K562 (cell line): ENCODE measurements around the gene MFAP2. TPM values are rescaled to one million over a fixed set of nuclear protein-coding genes. Genes with fewer than 3 reads are reported as not detected.

ENCODE experiments used
- ATAC-seq: fragments of 200-7000 bp; cut with Tn5 transposase; 3 replicates; pipeline ENCODE4 v1.9.1; 2020; ENCODE audit warnings: moderate library complexity
- Bru-seq: library from RNA; stranded (reverse); fragments of 400-500 nt; gene quantifications from one replicate; lab custom pipeline; 2021; lab: Mats Ljungman, UMichigan
- BruChase-seq, 2 experiments: library from RNA; stranded (reverse); fragments of 400-500 nt; gene quantifications; one replicate each; lab custom pipeline; 2021; lab: Mats Ljungman, UMichigan
- BruUV-seq: library from RNA; stranded (reverse); fragments of 400-500 nt; replicated peaks from 2 replicates; lab custom pipeline; 2021; lab: Mats Ljungman, UMichigan
- CTCF ChIA-PET: fragments of 300-600 bp; formaldehyde crosslinking; extraction: SDS; loops from one replicate; lab custom pipeline; 2021; ENCODE audit warnings: low intra/inter-chr PET ratio; lab: Yijun Ruan, JAX
- POLR2A ChIA-PET: fragments of 300-600, 350-650 bp; sonication (Branson Sonifier 250); formaldehyde crosslinking; extraction: SDS; loops from one replicate; lab custom pipeline; 2021; ENCODE audit warnings: antibody characterized with exemption, inconsistent platforms; lab: Yijun Ruan, JAX
- DNase-seq, 4 experiments: peaks; one replicate each; pipeline versions ENCODE4 v3.0.0 to v3.0.0-alpha.2; 2011 to 2018; ENCODE audit warnings: low spot score in 3 of 4, mixed read lengths in 3 of 4; ENCODE audit errors: extremely low read depth in 1 of 4
- FAIRE-seq: peaks from 2 replicates; lab custom pipeline; 2011; peaks lifted over from hg19 to GRCh38; lab: Jason Lieb, UNC
- H2AFZ ChIP-seq: 2 replicates; pipeline ENCODE4 v1.6.0; 2011; ENCODE audit warnings: low read depth, low read length, control low read depth, inconsistent platforms
- H3K27ac ChIP-seq: fragments of 200-600 bp; 3 replicates; pipeline ENCODE4 v1.8.0; 2011; ENCODE audit warnings: low read depth, mild to moderate bottlenecking, control low read depth, inconsistent platforms, low read length, moderate library complexity, mixed read lengths; ENCODE audit errors: extremely low read depth
- H3K27me3 ChIP-seq, 2 experiments: fragments of 300-600 bp in 1 of 2; 2 replicates in 1 of 2; 3 replicates in 1 of 2; pipeline versions ENCODE4 v1.6.0 to v1.8.0; 2011; ENCODE audit warnings: inconsistent platforms in 2 of 2, low read length in 2 of 2, mild to moderate bottlenecking in 1 of 2, mixed read lengths in 1 of 2, moderate library complexity in 1 of 2; ENCODE audit not compliant: control insufficient read depth in 2 of 2, insufficient read depth in 2 of 2
- H3K36me3 ChIP-seq: fragments of 300-600 bp; 3 replicates; pipeline ENCODE4 v1.8.0; 2011; ENCODE audit warnings: mild to moderate bottlenecking, low read length, inconsistent platforms; ENCODE audit not compliant: control insufficient read depth, insufficient read depth
- H3K4me1 ChIP-seq, 2 experiments: fragments of 200-600 bp in 1 of 2; replicated peaks in 1 of 2; 2 replicates in 1 of 2; 3 replicates in 1 of 2; pipeline versions ENCODE4 v1.5.1 to v1.8.0; 2011; ENCODE audit warnings: inconsistent platforms in 2 of 2, low read length in 2 of 2, mild to moderate bottlenecking in 1 of 2, mixed read lengths in 1 of 2, moderate library complexity in 1 of 2; ENCODE audit not compliant: control insufficient read depth in 2 of 2, insufficient read depth in 2 of 2
- H3K4me2 ChIP-seq: 2 replicates; pipeline ENCODE4 v1.6.1; 2011; ENCODE audit warnings: low read length, control low read depth, inconsistent platforms, mixed read lengths; ENCODE audit not compliant: insufficient read depth
- H3K4me3 ChIP-seq: fragments of 200-600 bp; sonication (generic), shearing (Covaris generic); 2 replicates; pipeline ENCODE4 v1.5.1; 2016; ENCODE audit warnings: control low read depth, inconsistent platforms
- H3K79me2 ChIP-seq: fragments of 200-600 bp; 3 replicates; pipeline ENCODE4 v1.8.0; 2011; ENCODE audit warnings: low read length, inconsistent platforms; ENCODE audit not compliant: control insufficient read depth, insufficient read depth
- H3K9ac ChIP-seq, 2 experiments: 2 replicates each; pipeline versions ENCODE4 v1.6.0 to v1.6.1; 2011; ENCODE audit warnings: low read depth in 2 of 2, low read length in 2 of 2, control low read depth in 1 of 2, inconsistent platforms in 1 of 2, mild to moderate bottlenecking in 1 of 2, mixed read lengths in 1 of 2; ENCODE audit not compliant: insufficient read depth in 1 of 2
- H3K9me1 ChIP-seq: one replicate; pipeline ENCODE4 v1.6.0; 2011; ENCODE audit warnings: inconsistent platforms, mild to moderate bottlenecking, low read length, moderate library complexity; ENCODE audit not compliant: control insufficient read depth, insufficient read depth
- H3K9me3 ChIP-seq: replicated peaks from 2 replicates; pipeline ENCODE4 v1.5.1; 2011; ENCODE audit warnings: low read depth, low read length, inconsistent platforms; ENCODE audit not compliant: control insufficient read depth, insufficient read depth
- H4K20me1 ChIP-seq: replicated peaks from 2 replicates; pipeline ENCODE4 v1.6.1; 2011; ENCODE audit warnings: low read length, inconsistent platforms, mixed read lengths; ENCODE audit not compliant: control insufficient read depth, insufficient read depth
- ETV1 ChIP-seq: fragments of 450-650 bp; conservative IDR thresholded peaks from 2 replicates; pipeline ENCODE4 v1.6.1; 2016; ENCODE audit warnings: missing genetic modification characterization, control low read depth, low read depth, missing compliant biosample characterization
- HNRNPL ChIP-seq: fragments of 200-400 bp; formaldehyde crosslinking; IDR thresholded peaks from 2 replicates; pipeline ENCODE4 v1.6.1; 2017; ENCODE audit warnings: low read depth, mild to moderate bottlenecking, low read length
- HNRNPUL1 ChIP-seq: fragments of 200-400 bp; formaldehyde crosslinking; IDR thresholded peaks from 2 replicates; pipeline ENCODE4 v1.6.1; 2017; ENCODE audit warnings: low read length
- NR2F6 ChIP-seq: fragments of 450-650 bp; formaldehyde crosslinking; IDR thresholded peaks from 2 replicates; pipeline ENCODE4 v1.4.0; 2020; ENCODE audit warnings: mild to moderate bottlenecking
- TAF1 ChIP-seq: IDR thresholded peaks from 2 replicates; pipeline ENCODE4 v1.6.1; 2011; ENCODE audit warnings: mild to moderate bottlenecking, low read length, moderate library complexity; ENCODE audit not compliant: insufficient read depth, control insufficient read depth, severe bottlenecking; ENCODE audit errors: extremely low read depth
- TAF15 ChIP-seq: fragments of 200-400 bp; formaldehyde crosslinking; IDR thresholded peaks from 2 replicates; pipeline ENCODE4 v1.6.1; 2017; ENCODE audit warnings: mild to moderate bottlenecking, low read depth, low read length, moderate library complexity
- ZNF121 ChIP-seq: sonication (generic); formaldehyde crosslinking; conservative IDR thresholded peaks from 2 replicates; pipeline ENCODE4 v1.8.0; 2022; ENCODE audit warnings: missing genetic modification reagents
- ZNF184 ChIP-seq: sonication (generic); formaldehyde crosslinking; IDR thresholded peaks from 2 replicates; pipeline ENCODE4 v1.5.0; 2020; ENCODE audit warnings: missing genetic modification reagents
- ZNF354B ChIP-seq: fragments of 250-450 bp; sonication (Bioruptor Pico); IDR thresholded peaks from 2 replicates; pipeline ENCODE4 v1.4.0; 2020
- WGBS: fragments of 100-300 bp; shearing (Covaris generic); methylation state at CpG from one replicate; pipeline ENCODE4 v1.1.6; 2016; ENCODE audit warnings: low coverage, mixed read lengths; ENCODE audit not compliant: insufficient coverage; ENCODE audit errors: missing lambda C conversion rate; 5-methylcytosine and 5-hydroxymethylcytosine counted together
- in situ Hi-C: fragments of 300-500 bp; cut with MboI; formaldehyde crosslinking; loops from 4 replicates; pipeline ENCODE4 v1.15.0; 2018; ENCODE audit warnings: inconsistent platforms, mixed read lengths
- intact Hi-C: fragments of 100-400 bp; cut with micrococcal nuclease; formaldehyde crosslinking; loops from 2 replicates; pipeline ENCODE4 v1.14.2; 2022
- long read RNA-seq, 3 experiments: library from polyadenylated mRNA in 2 of 3; library from RNA in 1 of 3; unstranded in 2 of 3; stranded (forward) in 1 of 3; transcript quantifications; one replicate each; pipeline ENCODE4 v2.0.0, GENCODE V29; 2019 to 2022
- polyA minus RNA-seq, 3 experiments: library from RNA; depleted of rRNA, polyadenylated mRNA; stranded (reverse); fragments of >200 nt; gene quantifications; 2 replicates each; pipeline ENCODE4 v1.2.3, GENCODE V29; 2011
- polyA plus RNA-seq, 8 experiments: library from polyadenylated mRNA; depleted of rRNA in 4 of 8; stranded (reverse) in 5 of 8; unstranded in 3 of 8; fragments of >200 nt; fragmentation: Nextera tagmentation in 2 of 8; fragmentation: Illumina TruSeq in 1 of 8; extraction: Ambion mirVana in 2 of 8; extraction: Trizol in 1 of 8; gene quantifications; 2 replicates each; pipeline versions ENCODE4 v1.2.1 to v1.2.3, GENCODE V29; 2011 to 2014; ENCODE audit warnings: inconsistent platforms in 1 of 8, missing spikeins in 1 of 8
- total RNA-seq, 7 experiments: library from RNA; depleted of rRNA in 6 of 7; stranded (reverse); fragments of >200 nt in 6 of 7; fragmentation: Illumina TruSeq in 2 of 7; extraction: Trizol in 2 of 7; gene quantifications; 2 replicates each; pipeline versions ENCODE4 v1.2.1 to v1.2.3, GENCODE V29; 2011 to 2021; ENCODE audit warnings: low replicate concordance in 1 of 7

The MFAP2 gene
- total RNA-seq (2011; cell fraction: chromatin; rRNA removed; ENCODE audit: low replicate concordance), result not detected in 2 replicates
- not detected in 2 replicates for total RNA-seq (2011; cell fraction: nucleolus; rRNA removed)
- not detected in 2 replicates for total RNA-seq (2011; cell fraction: nucleoplasm; rRNA removed)
- total RNA-seq (2014; rRNA removed) (not detected in 2 replicates), total RNA-seq (2014; rRNA removed; fragmentation: Illumina TruSeq; extraction: Trizol) (not detected in 2 replicates), total RNA-seq (2015; rRNA removed; fragmentation: Illumina TruSeq; extraction: Trizol) (not detected in 2 replicates), total RNA-seq (2021) (0.31 TPM in 1 of 2 replicates, not detected in the other), polyA plus RNA-seq (2011; rRNA removed) (not detected in 2 replicates), polyA plus RNA-seq (2014; fragmentation: Illumina TruSeq; extraction: Trizol) (0.18 TPM in 1 of 2 replicates, not detected in the other), polyA plus RNA-seq (2014; fragmentation: Nextera tagmentation; extraction: Ambion mirVana) (not detected), polyA plus RNA-seq (2014; rRNA removed) (not detected in 2 replicates), polyA minus RNA-seq (2011; rRNA and poly(A)+ RNA removed) (not detected in 2 replicates), Bru-seq, nascent RNA (percentile 11 among the genes with signal in this experiment), BruChase-seq, experiment 1, labeled RNA remaining after a 2-hour chase (not detected), BruChase-seq, experiment 2, labeled RNA remaining after a 6-hour chase (percentile 4 among the genes with signal in this experiment)
- polyA plus RNA-seq (2011; cell fraction: cytosol; rRNA removed), result not detected in 2 replicates
- polyA plus RNA-seq (2011; cell fraction: nucleus; rRNA removed), result 0.30 TPM in 1 of 2 replicates, not detected in the other
- polyA plus RNA-seq (2012), result not detected in 2 replicates
- not detected in 2 replicates for polyA minus RNA-seq (2011; cell fraction: cytosol; rRNA and poly(A)+ RNA removed)
- not detected in 2 replicates for polyA minus RNA-seq (2011; cell fraction: nucleus; rRNA and poly(A)+ RNA removed)
- long read RNA-seq, experiment 1, result 0 reads
- long read RNA-seq, experiment 2, result 0 reads
- long read RNA-seq, experiment 3, result 0 reads

- FAIRE-seq (no peak), DNase-seq (no peak), ATAC-seq (no peak)
- POLR2A ChIA-PET, result interaction anchor here (0.6 to 1.8 kb wide), 4 partner anchors 9 to 121 kb away, joined by 3 to 5 read pairs (median 4); no protein-coding TSS in a partner anchor
- in situ Hi-C loops, result no loop called here
- no peak within 1 kb of the TSS for H2AFZ ChIP-seq
- H3K27ac ChIP-seq, result no peak within 1 kb of the TSS
- H3K36me3 ChIP-seq, result peaks cover under 1% of the 10 kb centered on the region; the same call in 1 of the 3 replicates
- no peaks in the 10 kb centered on the region for H3K9me1 ChIP-seq
- H3K4me3 ChIP-seq, result no peak within 1 kb of the TSS
- CTCF ChIA-PET, result no interaction called here
- TF ChIP-seq ZNF121 (CRISPR knock-in tag), result peak; percentile 86
- TF ChIP-seq ZNF184 (CRISPR knock-in tag), result no peak
- TF ChIP-seq ETV1 (tag), result peak; percentile 41; the same call in 1 of the 2 replicates
- TF ChIP-seq NR2F6 (CRISPR knock-in tag), result no peak
- TF ChIP-seq HNRNPUL1, result no peak
- 0 out of 2 replicates have a peak, but pooled peaks have one; percentile 25 for TF ChIP-seq HNRNPL
- no peak for TF ChIP-seq TAF15
- TF ChIP-seq ZNF354B (CRISPR knock-in tag), result no peak
- TF ChIP-seq TAF1, result no peak
- TF ChIP-seq, all 486 proteins: peak for 3
- no TSS peak for BruUV-seq
- Histone ChIP-seq H3K9me3 (no peaks in the 10 kb centered on the region), H3K27me3 (peaks cover 17 to 25% of the 10 kb centered on the region in 2 experiments; a peak in 3 of 5 replicates), H3K9ac (peak within 1 kb of the TSS in 1 of 2 experiments; percentile 20; a peak in 1 of 4 replicates), H3K79me2 (no peaks in the 10 kb centered on the region), H3K4me2 (no peak within 1 kb of the TSS), H4K20me1 (peaks cover 18% of the 10 kb centered on the region; the same call in 1 of the 2 replicates), H3K4me1 (peaks cover 0 to 34% of the 10 kb centered on the region in 2 experiments; a peak in 2 of 5 replicates)
- intact Hi-C loops, result no loop called here
- 12% methylated on average over 24 of the region's 53 CpGs for WGBS
These were observed at the start of gene MFAP2 for GRCh38 chr1:16980473-16981268. MFAP2 (minus strand) TSS chr1:16980620; CDS start chr1:16978273, 2,347 bp downstream.
